Osteoblast (primary cell): ENCODE results near the gene DCUN1D1. TPM values are rescaled to one million over a fixed set of nuclear protein-coding genes. Genes with fewer than 3 reads are reported as not detected.
A peak's percentile ranks its signal among the peaks of the same experiment; 100 is the strongest.
"Not testable (repeated sequence)": the region's sequence is repeated elsewhere in the genome, so short reads cannot be mapped to it uniquely, and the experiment has no call there.

Experiments used
- DNase-seq: peaks from one replicate; pipeline ENCODE4 v3.0.0; 2011; ENCODE audit warnings: low spot score, mixed read lengths; ENCODE audit not compliant: insufficient read length; ENCODE audit errors: missing footprints
- H2AFZ ChIP-seq: 2 replicates; pipeline ENCODE4 v1.6.0; 2011; ENCODE audit warnings: mild to moderate bottlenecking, low read length
- H3K27ac ChIP-seq: 2 replicates; pipeline ENCODE4 v1.5.1; 2011; ENCODE audit warnings: mild to moderate bottlenecking, low read depth, low read length, moderate library complexity
- H3K27me3 ChIP-seq: 2 replicates; pipeline ENCODE4 v1.6.0; 2012; ENCODE audit warnings: mild to moderate bottlenecking, control low read depth, inconsistent platforms, low read length, moderate library complexity; ENCODE audit not compliant: insufficient read depth
- H3K36me3 ChIP-seq: 2 replicates; pipeline ENCODE4 v1.5.1; 2011; ENCODE audit warnings: mild to moderate bottlenecking, low read length, control low read depth, moderate library complexity; ENCODE audit not compliant: insufficient read depth
- H3K4me1 ChIP-seq: 2 replicates; pipeline ENCODE4 v1.5.1; 2011; ENCODE audit warnings: mild to moderate bottlenecking, low read length, control low read depth, moderate library complexity; ENCODE audit not compliant: insufficient read depth
- H3K4me2 ChIP-seq: 2 replicates; pipeline ENCODE4 v1.6.0; 2011; ENCODE audit warnings: mild to moderate bottlenecking, low read length; ENCODE audit not compliant: insufficient read depth
- H3K4me3 ChIP-seq: fragments of 200-600 bp; sonication (generic); 3 replicates; pipeline ENCODE4 v1.5.1; 2012; ENCODE audit warnings: mild to moderate bottlenecking, low read length, inconsistent platforms; ENCODE audit not compliant: insufficient read depth
- H3K79me2 ChIP-seq: 2 replicates; pipeline ENCODE4 v1.6.0; 2012; ENCODE audit warnings: mild to moderate bottlenecking, low read length, control low read depth, inconsistent platforms; ENCODE audit not compliant: insufficient read depth
- H3K9me3 ChIP-seq: 2 replicates; pipeline ENCODE4 v1.5.1; 2011; ENCODE audit warnings: low read depth, low read length, control low read depth
- H4K20me1 ChIP-seq: 2 replicates; pipeline ENCODE4 v1.6.0; 2012; ENCODE audit warnings: mild to moderate bottlenecking, low read length, control low read depth; ENCODE audit not compliant: insufficient read depth
- total RNA-seq: library from RNA; depleted of rRNA; stranded (reverse); fragments of >200 nt; gene quantifications from 2 replicates; pipeline ENCODE4 v1.2.3, GENCODE V29; 2012
- TF ChIP-seq, protein P1 (sequence below): IDR thresholded peaks from 2 replicates; pipeline ENCODE4 v1.5.1; 2011; ENCODE audit warnings: mild to moderate bottlenecking, low read depth, low read length, moderate library complexity; ENCODE audit errors: extremely low read depth

The DCUN1D1 gene
- total RNA-seq, 1 donor: 38.4 TPM

DNA sequence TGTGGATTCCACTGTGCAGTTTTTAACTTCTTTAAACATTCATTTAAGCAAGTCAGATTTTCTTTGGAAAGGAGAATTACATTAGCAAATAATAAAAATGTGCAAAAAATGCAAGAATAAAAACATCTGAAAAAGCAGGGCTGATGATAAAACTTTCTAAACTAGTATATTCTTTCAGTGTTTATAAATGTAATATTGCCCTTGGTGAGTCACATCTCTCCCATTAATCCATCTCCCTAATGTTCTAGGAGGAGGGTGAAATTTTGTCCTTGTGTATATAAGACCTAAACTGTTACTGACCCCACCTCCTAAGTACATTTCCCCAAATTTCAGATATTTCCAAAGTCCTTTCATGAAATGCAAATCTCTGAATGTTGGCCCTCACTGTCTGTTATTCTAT lies 28.5 kb upstream of the DCUN1D1 start:
- no peaks in the 10 kb centered on the region for H3K27me3 ChIP-seq
- DNase-seq: no peak
- H3K4me1 ChIP-seq: peaks cover 3% of the 10 kb centered on the region
- TF ChIP-seq, protein P1, sequence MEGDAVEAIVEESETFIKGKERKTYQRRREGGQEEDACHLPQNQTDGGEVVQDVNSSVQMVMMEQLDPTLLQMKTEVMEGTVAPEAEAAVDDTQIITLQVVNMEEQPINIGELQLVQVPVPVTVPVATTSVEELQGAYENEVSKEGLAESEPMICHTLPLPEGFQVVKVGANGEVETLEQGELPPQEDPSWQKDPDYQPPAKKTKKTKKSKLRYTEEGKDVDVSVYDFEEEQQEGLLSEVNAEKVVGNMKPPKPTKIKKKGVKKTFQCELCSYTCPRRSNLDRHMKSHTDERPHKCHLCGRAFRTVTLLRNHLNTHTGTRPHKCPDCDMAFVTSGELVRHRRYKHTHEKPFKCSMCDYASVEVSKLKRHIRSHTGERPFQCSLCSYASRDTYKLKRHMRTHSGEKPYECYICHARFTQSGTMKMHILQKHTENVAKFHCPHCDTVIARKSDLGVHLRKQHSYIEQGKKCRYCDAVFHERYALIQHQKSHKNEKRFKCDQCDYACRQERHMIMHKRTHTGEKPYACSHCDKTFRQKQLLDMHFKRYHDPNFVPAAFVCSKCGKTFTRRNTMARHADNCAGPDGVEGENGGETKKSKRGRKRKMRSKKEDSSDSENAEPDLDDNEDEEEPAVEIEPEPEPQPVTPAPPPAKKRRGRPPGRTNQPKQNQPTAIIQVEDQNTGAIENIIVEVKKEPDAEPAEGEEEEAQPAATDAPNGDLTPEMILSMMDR: no peak
- no peaks in the 10 kb centered on the region for H3K79me2 ChIP-seq
- H3K9me3 ChIP-seq: no peaks in the 10 kb centered on the region
- H4K20me1 ChIP-seq: no peaks in the 10 kb centered on the region
- H2AFZ ChIP-seq: no peak overlapping the region
- H3K4me2 ChIP-seq: no peak overlapping the region
- no peak overlapping the region for H3K27ac ChIP-seq
- no peaks in the 10 kb centered on the region for H3K36me3 ChIP-seq
- no peak overlapping the region for H3K4me3 ChIP-seq

DNA sequence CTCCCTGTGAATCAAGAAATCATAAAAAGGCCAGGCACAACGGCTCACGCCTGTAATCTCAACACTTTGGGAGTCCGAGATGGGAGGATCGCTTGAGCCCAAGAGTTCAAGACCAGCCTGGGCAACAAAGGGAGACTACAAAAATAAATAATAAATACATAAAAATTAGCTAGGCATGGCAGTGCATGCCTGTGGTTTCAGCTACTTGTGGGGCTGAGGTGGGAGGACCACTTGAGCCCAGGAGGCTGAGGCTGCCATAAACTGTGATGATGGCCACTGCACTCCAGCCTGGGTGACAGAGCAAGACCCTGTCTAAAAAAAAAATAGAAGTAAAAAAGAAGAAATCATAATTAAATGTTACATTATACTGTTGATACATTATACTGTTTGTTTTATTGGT lies 28.0 kb upstream of the DCUN1D1 start:
- TF ChIP-seq, protein P1: no peak
- H3K79me2 ChIP-seq: no peaks in the 10 kb centered on the region
- no peaks in the 10 kb centered on the region for H3K9me3 ChIP-seq
- DNase-seq: no peak
- no peak overlapping the region for H3K4me2 ChIP-seq
- no peaks in the 10 kb centered on the region for H4K20me1 ChIP-seq
- H3K27ac ChIP-seq: no peak overlapping the region
- H3K4me3 ChIP-seq: no peak overlapping the region
- no peak overlapping the region for H2AFZ ChIP-seq
- peaks cover 3% of the 10 kb centered on the region for H3K4me1 ChIP-seq
- H3K27me3 ChIP-seq: no peaks in the 10 kb centered on the region
- H3K36me3 ChIP-seq: no peaks in the 10 kb centered on the region

DNA sequence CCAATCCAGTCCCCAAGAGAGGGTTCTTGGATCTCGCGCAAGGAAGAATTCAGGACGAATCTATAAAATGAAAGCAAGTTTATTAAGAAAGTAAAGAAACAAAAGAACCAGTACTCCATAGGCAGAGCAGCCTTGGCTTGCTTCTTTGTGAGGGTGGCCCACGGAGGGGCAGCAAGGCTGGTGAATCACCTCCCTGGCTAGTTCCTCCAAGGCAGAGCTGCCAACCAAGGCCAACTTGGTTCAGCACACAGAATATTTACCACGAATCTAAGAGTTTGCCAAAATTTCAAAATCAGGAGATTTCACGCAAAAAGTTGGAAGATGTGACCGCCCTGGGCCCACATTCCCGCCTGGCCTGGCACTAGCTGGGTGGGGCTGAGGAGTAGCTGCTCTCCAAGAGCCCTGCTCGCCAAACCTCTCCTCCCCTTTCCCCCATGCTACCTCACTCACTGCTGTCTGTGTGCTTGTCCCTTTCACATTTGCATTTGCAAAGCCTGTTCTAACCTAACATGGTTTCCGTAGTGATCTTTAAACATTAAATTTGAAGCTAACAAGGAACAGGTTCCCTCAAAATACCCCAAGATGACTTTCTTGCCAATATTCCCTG lies 26.2 kb upstream of the DCUN1D1 start:
- H2AFZ ChIP-seq: no peak overlapping the region
- H3K4me1 ChIP-seq: peaks cover 3% of the 10 kb centered on the region
- H3K4me3 ChIP-seq: no peak overlapping the region
- no peaks in the 10 kb centered on the region for H4K20me1 ChIP-seq
- TF ChIP-seq, protein P1: no peak
- peak; percentile 11 for DNase-seq
- H3K79me2 ChIP-seq: no peaks in the 10 kb centered on the region
- H3K27ac ChIP-seq: no peak overlapping the region
- H3K9me3 ChIP-seq: no peaks in the 10 kb centered on the region
- no peaks in the 10 kb centered on the region for H3K36me3 ChIP-seq
- H3K4me2 ChIP-seq: no peak overlapping the region
- no peaks in the 10 kb centered on the region for H3K27me3 ChIP-seq

DNA sequence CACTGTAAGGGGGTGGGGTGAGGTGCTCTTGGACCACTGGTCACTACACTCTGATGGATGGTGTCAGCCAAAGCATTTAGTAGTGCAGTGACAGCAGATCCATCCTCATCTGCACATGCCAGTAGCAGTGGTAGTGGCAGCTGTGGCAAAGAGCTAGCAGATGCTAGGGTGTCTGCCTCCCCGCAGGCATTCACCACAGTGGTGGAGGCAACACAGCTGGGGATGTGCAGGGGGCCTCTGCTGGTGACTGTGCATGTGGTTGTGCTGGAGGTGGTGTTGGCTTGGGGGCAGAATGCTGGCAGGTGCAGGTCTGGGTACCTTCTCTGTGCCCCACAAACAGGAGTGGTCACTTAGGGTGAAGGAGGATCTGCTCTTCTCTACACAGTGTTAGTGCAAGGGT lies 19.4 kb upstream of the DCUN1D1 start:
- DNase-seq: no peak
- Histone ChIP-seq H3K27ac (no peak overlapping the region), H4K20me1 (no peaks in the 10 kb centered on the region), H3K27me3 (no peaks in the 10 kb centered on the region), H3K4me1 (no peaks in the 10 kb centered on the region), H3K36me3 (no peaks in the 10 kb centered on the region), H3K4me2 (no peak overlapping the region), H2AFZ (no peak overlapping the region), H3K4me3 (no peak overlapping the region), H3K79me2 (no peaks in the 10 kb centered on the region), H3K9me3 (no peaks in the 10 kb centered on the region)
- TF ChIP-seq, protein P1: no peak

DNA sequence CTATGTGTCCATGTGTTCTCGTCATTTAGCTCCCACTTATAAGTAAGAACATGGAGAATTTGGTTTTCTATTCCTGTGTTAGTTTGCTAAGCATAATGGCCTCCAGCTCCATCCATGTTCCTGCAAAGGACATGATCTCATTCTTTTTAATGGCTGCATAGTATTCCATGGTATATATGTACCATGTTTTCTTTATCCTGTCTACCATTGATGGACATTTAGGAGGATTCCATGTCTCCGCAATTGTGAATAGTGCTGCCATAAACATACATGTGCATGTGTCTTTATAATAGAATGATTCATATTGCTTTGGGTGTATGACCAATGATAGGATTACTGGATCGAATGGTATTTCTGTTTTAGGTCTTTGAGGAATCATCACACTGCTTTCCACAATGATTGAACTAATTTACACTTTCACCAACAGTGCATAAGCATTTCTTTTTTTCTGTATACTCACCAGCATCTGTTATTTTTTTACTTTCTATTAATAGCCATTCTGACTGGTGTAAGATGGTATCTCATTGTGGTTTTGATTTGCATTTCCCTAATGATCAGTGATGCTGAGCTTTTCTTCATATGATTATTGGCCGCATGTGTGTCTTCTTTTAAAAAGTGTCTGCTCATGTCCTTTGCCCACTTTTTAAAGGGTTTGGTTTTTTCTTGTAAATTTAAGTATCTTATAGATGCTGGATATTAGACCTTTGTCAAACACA lies 13.3 kb upstream of the DCUN1D1 start:
- H3K4me2 ChIP-seq, H3K27me3 ChIP-seq, H3K36me3 ChIP-seq, H3K4me1 ChIP-seq, DNase-seq, H3K79me2 ChIP-seq, H3K9me3 ChIP-seq, H3K27ac ChIP-seq, H4K20me1 ChIP-seq, H3K4me3 ChIP-seq, H2AFZ ChIP-seq: not testable (repeated sequence)
